ENCODE data around the gene PIGC.

GRCh38 chr1:172451002-172451443 lies 7.2 kb upstream of the PIGC start:
- TF ChIP-seq, protein P1, sequence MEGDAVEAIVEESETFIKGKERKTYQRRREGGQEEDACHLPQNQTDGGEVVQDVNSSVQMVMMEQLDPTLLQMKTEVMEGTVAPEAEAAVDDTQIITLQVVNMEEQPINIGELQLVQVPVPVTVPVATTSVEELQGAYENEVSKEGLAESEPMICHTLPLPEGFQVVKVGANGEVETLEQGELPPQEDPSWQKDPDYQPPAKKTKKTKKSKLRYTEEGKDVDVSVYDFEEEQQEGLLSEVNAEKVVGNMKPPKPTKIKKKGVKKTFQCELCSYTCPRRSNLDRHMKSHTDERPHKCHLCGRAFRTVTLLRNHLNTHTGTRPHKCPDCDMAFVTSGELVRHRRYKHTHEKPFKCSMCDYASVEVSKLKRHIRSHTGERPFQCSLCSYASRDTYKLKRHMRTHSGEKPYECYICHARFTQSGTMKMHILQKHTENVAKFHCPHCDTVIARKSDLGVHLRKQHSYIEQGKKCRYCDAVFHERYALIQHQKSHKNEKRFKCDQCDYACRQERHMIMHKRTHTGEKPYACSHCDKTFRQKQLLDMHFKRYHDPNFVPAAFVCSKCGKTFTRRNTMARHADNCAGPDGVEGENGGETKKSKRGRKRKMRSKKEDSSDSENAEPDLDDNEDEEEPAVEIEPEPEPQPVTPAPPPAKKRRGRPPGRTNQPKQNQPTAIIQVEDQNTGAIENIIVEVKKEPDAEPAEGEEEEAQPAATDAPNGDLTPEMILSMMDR (IDR thresholded peaks at IDR 0.05), result no peak
- TF ChIP-seq POLR2A (IDR thresholded peaks at IDR 0.05), result no peak
